CD14-positive monocyte (primary cell): ENCODE measurements around the gene PRELID3B. TPM values are rescaled to one million over a fixed set of nuclear protein-coding genes. Genes with fewer than 3 reads are reported as not detected.
A peak's percentile ranks its signal among the peaks of the same experiment; 100 is the strongest.

Experiments
- DNase-seq, 3 donors: peaks; one replicate each; pipeline ENCODE4 v3.0.0-alpha.2; 2011 to 2022
- H2AFZ ChIP-seq: 2 replicates; pipeline ENCODE4 v1.6.0; 2012; ENCODE audit warnings: mild to moderate bottlenecking, low read depth, low read length, inconsistent platforms; ENCODE audit not compliant: insufficient read depth, poor library complexity, severe bottlenecking
- H3K27ac ChIP-seq, 2 donors: 1 replicate in 1 of 2; 2 replicates in 1 of 2; pipeline ENCODE4 v1.5.1; 2012 to 2013; ENCODE audit warnings: low read length in 2 of 2, control low read depth in 1 of 2, inconsistent platforms in 1 of 2, low read depth in 1 of 2, mild to moderate bottlenecking in 1 of 2
- H3K27me3 ChIP-seq, 2 donors: one replicate each; pipeline versions ENCODE4 v1.6.0 to v1.6.1; 2011 to 2013; ENCODE audit warnings: low read length in 2 of 2; ENCODE audit not compliant: control insufficient read depth in 2 of 2, insufficient read depth in 2 of 2
- H3K36me3 ChIP-seq, 2 donors: replicated peaks in 1 of 2; 1 replicate in 1 of 2; 2 replicates in 1 of 2; pipeline versions ENCODE4 v1.5.1 to v1.6.1; 2012 to 2013; ENCODE audit warnings: low read length in 2 of 2, control low read depth in 1 of 2, inconsistent platforms in 1 of 2, mild to moderate bottlenecking in 1 of 2; ENCODE audit not compliant: insufficient read depth in 2 of 2, control insufficient read depth in 1 of 2
- H3K4me1 ChIP-seq, 2 donors: 1 replicate in 1 of 2; 2 replicates in 1 of 2; pipeline versions ENCODE4 v1.5.1 to v1.6.1; 2012 to 2013; ENCODE audit warnings: low read length in 2 of 2, control low read depth in 1 of 2, inconsistent platforms in 1 of 2, mild to moderate bottlenecking in 1 of 2, moderate library complexity in 1 of 2; ENCODE audit not compliant: insufficient read depth in 2 of 2, control insufficient read depth in 1 of 2
- H3K4me2 ChIP-seq: replicated peaks from 2 replicates; pipeline ENCODE3; 2012; ENCODE audit warnings: low read length, moderate library complexity, mild to moderate bottlenecking; ENCODE audit not compliant: poor library complexity, severe bottlenecking; ENCODE audit errors: extremely low read depth
- H3K4me3 ChIP-seq, 3 experiments: fragments of 200-600 bp in 1 of 3; sonication (generic) in 1 of 3; replicated peaks in 1 of 3; 1 replicate in 2 of 3; 2 replicates in 1 of 3; pipeline ENCODE4 v1.5.1; 2011 to 2013; ENCODE audit warnings: low read length in 3 of 3, mild to moderate bottlenecking in 3 of 3, control low read depth in 2 of 3, low read depth in 2 of 3, inconsistent platforms in 1 of 3, moderate library complexity in 1 of 3
- H3K79me2 ChIP-seq: 2 replicates; pipeline ENCODE4 v1.6.0; 2012; ENCODE audit warnings: mild to moderate bottlenecking, control low read depth, inconsistent platforms, low read length, moderate library complexity; ENCODE audit not compliant: insufficient read depth
- H3K9ac ChIP-seq: 2 replicates; pipeline ENCODE4 v1.6.0; 2017; ENCODE audit warnings: low read length, mild to moderate bottlenecking; ENCODE audit not compliant: insufficient read depth, poor library complexity, severe bottlenecking
- H3K9me3 ChIP-seq, 2 donors: replicated peaks in 1 of 2; 1 replicate in 1 of 2; 2 replicates in 1 of 2; pipeline versions ENCODE4 v1.5.1 to v1.6.1; 2012 to 2013; ENCODE audit warnings: low read length in 2 of 2, control low read depth in 1 of 2; ENCODE audit not compliant: control insufficient read depth in 1 of 2, insufficient read depth in 1 of 2
- H4K20me1 ChIP-seq: 2 replicates; pipeline ENCODE4 v1.6.0; 2012; ENCODE audit warnings: mild to moderate bottlenecking, low read length, control low read depth, moderate library complexity; ENCODE audit not compliant: insufficient read depth
- H3K27ac Mint-ChIP-seq, 7 donors: one replicate each; pipeline ENCODE4 v1.8.0; 2020; ENCODE audit warnings: mild to moderate bottlenecking in 7 of 7, mixed read lengths in 7 of 7, moderate library complexity in 6 of 7, inconsistent platforms in 2 of 7
- H3K27me3 Mint-ChIP-seq, 3 donors: one replicate each; pipeline ENCODE4 v1.8.0; 2021 to 2022; ENCODE audit warnings: low read depth in 3 of 3, mild to moderate bottlenecking in 3 of 3, mixed read lengths in 3 of 3, moderate library complexity in 3 of 3, inconsistent platforms in 1 of 3
- H3K36me3 Mint-ChIP-seq, 2 donors: one replicate each; pipeline ENCODE4 v1.8.0; 2020; ENCODE audit warnings: mixed read lengths in 2 of 2, inconsistent platforms in 1 of 2, mild to moderate bottlenecking in 1 of 2
- H3K4me1 Mint-ChIP-seq: one replicate; pipeline ENCODE4 v1.8.0; 2020; ENCODE audit warnings: mild to moderate bottlenecking, mixed read lengths
- H3K4me3 Mint-ChIP-seq, 2 donors: one replicate each; pipeline ENCODE4 v1.8.0; 2020; ENCODE audit warnings: mild to moderate bottlenecking in 2 of 2, mixed read lengths in 2 of 2, moderate library complexity in 1 of 2
- H3K9me3 Mint-ChIP-seq, 7 donors: one replicate each; pipeline ENCODE4 v1.8.0; 2020 to 2022; ENCODE audit warnings: mixed read lengths in 7 of 7, mild to moderate bottlenecking in 6 of 7, moderate library complexity in 6 of 7, inconsistent platforms in 2 of 7
- CTCF ChIP-seq: fragments of 200-600 bp; IDR thresholded peaks from one replicate; pipeline ENCODE4 v1.8.0; 2022; ENCODE audit warnings: antibody characterized with exemption, mild to moderate bottlenecking
- WGBS: methylation state at CpG from one replicate; pipeline ENCODE4 v1.1.5; 2013; ENCODE audit warnings: missing lambda C conversion rate; ENCODE audit not compliant: insufficient coverage; 5-methylcytosine and 5-hydroxymethylcytosine counted together
- intact Hi-C, 2 donors: fragments of 100-400 bp; cut with micrococcal nuclease; formaldehyde crosslinking; loops; one replicate each; pipeline versions ENCODE4 v1.15.0 to v1.15.1; 2023
- polyA plus RNA-seq, 3 donors: library from polyadenylated mRNA; depleted of rRNA in 1 of 3; unstranded in 2 of 3; stranded (reverse) in 1 of 3; fragments of 300-500 nt in 2 of 3; fragments of >200 nt in 1 of 3; fragmentation: Illumina TruSeq in 2 of 3; gene quantifications; 1 replicate in 2 of 3; 2 replicates in 1 of 3; pipeline ENCODE4 v1.2.3, GENCODE V29; 2012 to 2021

Gene PRELID3B
- polyA plus RNA-seq, 3 donors = 16.9 to 21.0 (median 20.1) TPM

- Mint-ChIP-seq H3K36me3 (peaks cover 73 to 77% of the 10 kb centered on the region in 2 donors), H3K9me3 (no peaks in the 10 kb centered on the region), H3K27me3 (peaks cover 0 to 4% (median 0%) of the 10 kb centered on the region in 3 donors), H3K4me1 (peaks cover 8% of the 10 kb centered on the region), H3K4me3 (no peak overlapping the region), H3K27ac (peak overlapping the region in 3 of 7 donors; percentile 33 to 61 (median 42))
- TF ChIP-seq CTCF = no peak
- H3K27ac ChIP-seq = no peak overlapping the region
- H3K79me2 ChIP-seq = peaks cover 27% of the 10 kb centered on the region
- peaks cover 70 to 87% of the 10 kb centered on the region in 2 donors for H3K36me3 ChIP-seq
- no peak overlapping the region for H3K4me2 ChIP-seq
- no peak overlapping the region for H2AFZ ChIP-seq
- H3K4me3 ChIP-seq = no peak overlapping the region
- peaks cover 98% of the 10 kb centered on the region for H4K20me1 ChIP-seq
- no peaks in the 10 kb centered on the region for H3K27me3 ChIP-seq
- intact Hi-C loops = loop anchor here in 1 of 2 donors (10.0 kb wide), 1 partner anchor 46 kb away; the partner anchor contains the start of gene ATP5F1E
- no peaks in the 10 kb centered on the region for H3K9me3 ChIP-seq
- peaks cover 0 to under 1% of the 10 kb centered on the region in 2 donors for H3K4me1 ChIP-seq
- no peak for DNase-seq
- WGBS = 100% methylated on average over 2 of the region's 10 CpGs
- H3K9ac ChIP-seq = no peak overlapping the region
Measured at GRCh38 chr20:58989196-58989595, 53.4 kb downstream of the PRELID3B start.

- 100% methylated on average over 5 of the region's 6 CpGs for WGBS
- H3K9me3 Mint-ChIP-seq = no peaks in the 10 kb centered on the region
- no peak for DNase-seq
- Histone ChIP-seq H3K36me3 (peaks cover 64 to 80% of the 10 kb centered on the region in 2 donors), H3K4me2 (no peak overlapping the region), H2AFZ (no peak overlapping the region), H3K9ac (no peak overlapping the region), H3K9me3 (no peaks in the 10 kb centered on the region), H3K4me3 (no peak overlapping the region), H4K20me1 (peaks cover 98% of the 10 kb centered on the region), H3K4me1 (peaks cover 4 to 7% of the 10 kb centered on the region in 2 donors), H3K27me3 (no peaks in the 10 kb centered on the region), H3K79me2 (peaks cover 34% of the 10 kb centered on the region), H3K27ac (peak overlapping the region in 1 of 2 donors; percentile 4)
- TF ChIP-seq CTCF = no peak
- H3K27ac Mint-ChIP-seq = no peak overlapping the region
- H3K27me3 Mint-ChIP-seq = no peaks in the 10 kb centered on the region
- H3K36me3 Mint-ChIP-seq = peaks cover 67 to 70% of the 10 kb centered on the region in 2 donors
- H3K4me1 Mint-ChIP-seq = peaks cover 15% of the 10 kb centered on the region
- intact Hi-C loops = loop anchor here in 1 of 2 donors (10.0 kb wide), 1 partner anchor 46 kb away; the partner anchor contains the start of gene ATP5F1E
- no peak overlapping the region for H3K4me3 Mint-ChIP-seq
Measured at GRCh38 chr20:58988565-58988882, 54.1 kb downstream of the PRELID3B start.
